Glutamatergic neuron (in vitro differentiated cells): Measurements from ENCODE around the gene GTF2IRD1. TPM values are rescaled to one million over a fixed set of nuclear protein-coding genes. Genes with fewer than 3 reads are reported as not detected.
A peak's percentile ranks its signal among the peaks of the same experiment; 100 is the strongest.

ENCODE experiments used
- DNase-seq: peaks from one replicate; pipeline ENCODE4 v3.0.0; 2022
- H3K27ac Mint-ChIP-seq: one replicate; pipeline ENCODE4 v1.8.0; 2020; ENCODE audit warnings: mild to moderate bottlenecking, mixed read lengths, inconsistent platforms; ENCODE audit not compliant: unreplicated experiment
- H3K27me3 Mint-ChIP-seq: one replicate; pipeline ENCODE4 v1.8.0; 2020; ENCODE audit warnings: mild to moderate bottlenecking, moderate library complexity, mixed read lengths, inconsistent platforms; ENCODE audit not compliant: unreplicated experiment
- H3K36me3 Mint-ChIP-seq: one replicate; pipeline ENCODE4 v1.8.0; 2020; ENCODE audit warnings: mild to moderate bottlenecking, mixed read lengths, inconsistent platforms; ENCODE audit not compliant: unreplicated experiment
- H3K4me1 Mint-ChIP-seq: one replicate; pipeline ENCODE4 v1.8.0; 2020; ENCODE audit warnings: mild to moderate bottlenecking, low read depth, mixed read lengths, inconsistent platforms; ENCODE audit not compliant: unreplicated experiment
- H3K4me3 Mint-ChIP-seq: one replicate; pipeline ENCODE4 v1.8.0; 2020; ENCODE audit warnings: mild to moderate bottlenecking, mixed read lengths, inconsistent platforms; ENCODE audit not compliant: unreplicated experiment
- H3K9me3 Mint-ChIP-seq: one replicate; pipeline ENCODE4 v1.8.0; 2020; ENCODE audit warnings: mild to moderate bottlenecking, moderate library complexity, mixed read lengths, inconsistent platforms; ENCODE audit not compliant: unreplicated experiment
- total RNA-seq: library from RNA; stranded (reverse); fragmentation: NEBNext Ultra II Directional; extraction: Animal tissue kit (Norgen Biotek cat#: 25700); gene quantifications from one replicate; pipeline ENCODE4 v1.2.1, GENCODE V29; 2021; ENCODE audit not compliant: unreplicated experiment
- TF ChIP-seq, protein P1 (sequence below): fragments of 200-600 bp; sonication (generic); IDR thresholded peaks from one replicate; pipeline ENCODE4 v1.5.0; 2021; ENCODE audit not compliant: partially characterized antibody, unreplicated experiment

The GTF2IRD1 gene
- total RNA-seq, 1 donor from 2014 or later = 59.4 TPM

DNA sequence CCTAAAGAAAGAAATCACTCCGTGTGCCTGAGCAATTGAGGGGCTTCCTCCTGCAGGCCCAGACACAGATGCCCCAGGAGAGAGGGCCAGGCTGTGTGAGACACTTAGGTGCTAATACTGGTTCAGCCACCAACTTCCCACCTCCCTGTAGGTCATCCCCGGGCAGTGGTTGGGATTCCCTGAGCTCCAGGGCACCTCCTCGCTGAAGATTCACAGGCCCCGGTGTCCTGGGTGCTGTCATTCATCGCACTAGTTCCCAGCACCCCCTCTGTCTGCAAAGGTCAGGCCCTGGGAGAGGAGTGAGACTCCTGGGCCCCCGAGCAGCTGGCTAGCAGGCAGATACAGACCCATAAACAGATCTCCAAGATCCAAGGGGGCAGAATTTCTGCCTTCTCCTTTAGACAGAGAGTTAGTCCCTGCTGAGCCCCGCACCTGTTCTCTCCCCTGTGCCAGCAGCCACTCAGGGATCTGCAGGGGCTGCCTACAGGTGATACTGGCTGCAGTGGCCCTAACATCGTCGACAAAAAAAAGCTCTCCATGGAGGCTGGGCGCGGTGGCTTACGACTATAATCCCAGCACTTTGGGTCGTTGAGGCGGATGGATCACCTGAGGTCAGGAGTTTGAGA, 165.6 kb downstream of the GTF2IRD1 start:
- Mint-ChIP-seq H3K9me3 (peaks cover 6% of the 10 kb centered on the region), H3K27ac (no peak overlapping the region), H3K4me1 (peaks cover 11% of the 10 kb centered on the region), H3K36me3 (no peaks in the 10 kb centered on the region), H3K4me3 (no peak overlapping the region), H3K27me3 (peaks cover 3% of the 10 kb centered on the region)
- TF ChIP-seq, protein P1, sequence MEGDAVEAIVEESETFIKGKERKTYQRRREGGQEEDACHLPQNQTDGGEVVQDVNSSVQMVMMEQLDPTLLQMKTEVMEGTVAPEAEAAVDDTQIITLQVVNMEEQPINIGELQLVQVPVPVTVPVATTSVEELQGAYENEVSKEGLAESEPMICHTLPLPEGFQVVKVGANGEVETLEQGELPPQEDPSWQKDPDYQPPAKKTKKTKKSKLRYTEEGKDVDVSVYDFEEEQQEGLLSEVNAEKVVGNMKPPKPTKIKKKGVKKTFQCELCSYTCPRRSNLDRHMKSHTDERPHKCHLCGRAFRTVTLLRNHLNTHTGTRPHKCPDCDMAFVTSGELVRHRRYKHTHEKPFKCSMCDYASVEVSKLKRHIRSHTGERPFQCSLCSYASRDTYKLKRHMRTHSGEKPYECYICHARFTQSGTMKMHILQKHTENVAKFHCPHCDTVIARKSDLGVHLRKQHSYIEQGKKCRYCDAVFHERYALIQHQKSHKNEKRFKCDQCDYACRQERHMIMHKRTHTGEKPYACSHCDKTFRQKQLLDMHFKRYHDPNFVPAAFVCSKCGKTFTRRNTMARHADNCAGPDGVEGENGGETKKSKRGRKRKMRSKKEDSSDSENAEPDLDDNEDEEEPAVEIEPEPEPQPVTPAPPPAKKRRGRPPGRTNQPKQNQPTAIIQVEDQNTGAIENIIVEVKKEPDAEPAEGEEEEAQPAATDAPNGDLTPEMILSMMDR = no peak
- DNase-seq = no peak

DNA sequence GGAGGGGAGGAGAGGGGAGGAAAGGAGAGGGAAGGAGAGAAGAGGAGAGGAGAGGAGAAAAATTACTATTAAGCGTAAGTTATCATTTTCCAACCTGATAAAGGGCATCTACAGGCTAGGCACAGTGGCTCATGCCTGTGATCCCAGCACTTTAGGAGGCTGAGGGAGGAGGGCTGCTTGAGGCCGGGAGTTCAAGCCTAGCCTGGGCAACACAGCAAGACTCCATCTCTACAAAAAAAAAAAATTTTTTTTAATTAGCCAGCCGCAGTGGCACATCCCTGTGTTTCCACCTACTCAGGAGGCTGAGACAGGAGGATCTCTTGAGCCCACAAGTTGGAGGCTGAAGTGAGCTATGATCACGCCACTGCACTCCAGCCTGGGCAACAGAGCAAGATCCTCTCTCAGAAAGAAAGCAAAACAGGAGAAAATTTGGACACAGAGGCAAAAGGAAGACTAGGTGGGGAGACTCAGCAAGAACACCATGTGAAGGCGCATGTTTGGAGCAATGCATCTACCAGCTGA, 168.6 kb downstream of the GTF2IRD1 start:
- no peaks in the 10 kb centered on the region for H3K27me3 Mint-ChIP-seq
- H3K36me3 Mint-ChIP-seq = no peaks in the 10 kb centered on the region
- H3K4me3 Mint-ChIP-seq = no peak overlapping the region
- no peak overlapping the region for H3K27ac Mint-ChIP-seq
- peaks cover 4% of the 10 kb centered on the region for H3K9me3 Mint-ChIP-seq
- H3K4me1 Mint-ChIP-seq = peaks cover 7% of the 10 kb centered on the region
- TF ChIP-seq, protein P1 = no peak
- no peak for DNase-seq

DNA sequence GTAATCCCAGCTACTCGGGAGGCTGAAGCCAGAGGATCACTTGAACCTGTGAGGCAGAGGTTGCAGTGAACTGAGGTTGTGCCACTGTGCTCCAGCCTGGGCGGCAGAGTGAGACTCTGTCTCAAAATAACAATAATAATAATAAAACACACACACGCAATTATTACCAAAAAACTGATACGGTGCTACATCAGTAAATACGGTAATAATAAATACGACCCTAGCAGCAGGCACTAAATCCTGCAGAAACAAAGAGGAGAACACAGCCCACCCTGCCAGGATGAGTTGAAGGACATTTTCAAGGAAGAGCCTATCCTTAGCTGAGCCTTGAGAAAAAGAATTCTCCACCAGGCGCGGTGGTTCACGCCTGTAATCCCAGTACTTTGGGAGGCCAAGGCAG, 169.4 kb downstream of the GTF2IRD1 start:
- Mint-ChIP-seq H3K4me1 (peaks cover 11% of the 10 kb centered on the region), H3K9me3 (peaks cover 4% of the 10 kb centered on the region), H3K4me3 (no peak overlapping the region), H3K27me3 (no peaks in the 10 kb centered on the region), H3K27ac (no peak overlapping the region), H3K36me3 (no peaks in the 10 kb centered on the region)
- TF ChIP-seq, protein P1 = no peak
- no peak for DNase-seq

DNA sequence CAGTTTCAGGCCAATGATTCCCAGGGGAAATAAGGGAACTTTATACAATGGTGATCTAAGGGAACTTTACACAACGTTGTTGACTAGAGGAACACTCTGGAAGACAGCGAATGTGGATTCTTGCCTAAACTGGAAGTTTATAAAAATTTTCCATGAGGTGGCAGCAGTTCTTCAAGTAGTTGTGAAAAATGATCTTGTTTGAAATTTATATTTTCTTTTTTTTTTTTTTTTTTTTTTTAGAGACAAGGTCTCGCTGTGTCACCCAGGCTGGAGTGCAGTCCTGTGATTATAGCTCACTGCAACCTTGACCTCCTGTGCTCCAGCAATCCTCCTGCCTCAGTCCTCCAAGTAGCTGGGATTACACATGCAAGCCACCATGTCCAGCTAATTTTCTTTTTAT, 171.7 kb downstream of the GTF2IRD1 start:
- H3K27me3 Mint-ChIP-seq = peaks cover 2% of the 10 kb centered on the region
- H3K4me3 Mint-ChIP-seq = no peak overlapping the region
- H3K4me1 Mint-ChIP-seq = peaks cover 13% of the 10 kb centered on the region
- no peaks in the 10 kb centered on the region for H3K36me3 Mint-ChIP-seq
- DNase-seq = no peak
- peaks cover 4% of the 10 kb centered on the region for H3K9me3 Mint-ChIP-seq
- H3K27ac Mint-ChIP-seq = no peak overlapping the region
- TF ChIP-seq, protein P1 = no peak

DNA sequence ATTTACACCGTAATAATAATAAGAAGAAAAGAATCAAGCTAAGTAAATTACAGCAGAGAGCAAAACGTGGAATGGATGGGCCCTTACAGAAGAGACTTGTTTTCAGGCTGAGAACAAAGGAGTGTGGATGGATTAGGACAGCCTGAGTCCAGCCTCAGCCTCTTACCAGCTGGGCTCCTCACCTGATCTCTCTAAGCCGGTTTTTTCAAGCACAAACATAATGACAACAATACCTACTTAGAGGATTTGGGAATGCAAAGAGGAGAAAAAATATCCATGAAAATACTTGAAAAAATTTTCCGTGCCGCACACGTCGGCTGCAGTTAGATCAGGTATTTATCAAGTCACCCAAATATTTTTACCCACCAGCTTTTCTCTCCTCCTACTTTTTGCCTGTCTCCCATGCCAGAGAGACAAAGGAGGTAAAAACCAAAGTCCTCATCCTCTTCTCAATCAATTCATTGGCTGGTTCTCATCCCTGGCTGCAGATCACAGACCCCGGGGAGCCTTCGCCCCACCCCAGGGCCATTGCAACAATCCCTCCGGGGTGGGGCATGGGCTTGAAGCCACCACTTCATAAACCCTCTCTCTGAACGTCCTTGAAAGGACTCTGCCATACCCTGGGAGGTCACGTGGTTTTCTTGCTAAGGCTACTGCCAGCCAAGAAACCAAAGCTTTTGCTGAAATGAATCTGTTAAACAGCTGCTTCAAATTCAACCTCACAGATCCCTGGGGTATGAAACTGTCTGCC, 174.1 kb downstream of the GTF2IRD1 start:
- H3K4me3 Mint-ChIP-seq = peak overlapping the region; percentile 72
- DNase-seq = peak; percentile 32
- peak overlapping the region; percentile 99 for H3K27ac Mint-ChIP-seq
- H3K36me3 Mint-ChIP-seq = no peaks in the 10 kb centered on the region
- TF ChIP-seq, protein P1 = no peak
- H3K9me3 Mint-ChIP-seq = peaks cover 4% of the 10 kb centered on the region
- peaks cover 2% of the 10 kb centered on the region for H3K27me3 Mint-ChIP-seq
- peaks cover 13% of the 10 kb centered on the region for H3K4me1 Mint-ChIP-seq
